NCI-H2107 (cell line): ENCODE data around the gene RSBN1.
"Not testable (repeated sequence)": the region's sequence is repeated elsewhere in the genome, so short reads cannot be mapped to it uniquely, and the experiment has no call there.

Experiments used
- DNase-seq: peaks from one replicate; lab custom pipeline; 2025; lab: John Stamatoyannopoulos, UW

The RSBN1 gene

DNA sequence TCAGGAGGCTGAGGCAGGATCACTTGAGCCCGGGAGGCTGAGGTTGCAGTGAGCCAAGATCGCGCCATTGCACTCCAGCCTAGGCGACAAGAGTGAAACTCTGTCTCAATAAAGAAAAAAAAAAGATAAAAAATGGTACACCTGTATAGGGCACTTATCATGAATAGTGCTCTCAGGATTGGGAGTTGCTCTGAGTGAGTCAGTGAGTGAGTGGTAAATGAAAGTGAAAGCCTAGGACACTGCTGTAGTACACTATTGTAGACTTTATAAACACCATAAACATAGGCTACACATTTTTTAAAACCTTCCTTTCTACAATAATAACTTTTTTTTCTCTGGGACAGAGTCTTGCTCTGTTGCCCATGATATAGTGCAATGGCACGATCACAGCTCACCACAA, 69.8 kb downstream of the RSBN1 start:
- DNase-seq = no peak

DNA sequence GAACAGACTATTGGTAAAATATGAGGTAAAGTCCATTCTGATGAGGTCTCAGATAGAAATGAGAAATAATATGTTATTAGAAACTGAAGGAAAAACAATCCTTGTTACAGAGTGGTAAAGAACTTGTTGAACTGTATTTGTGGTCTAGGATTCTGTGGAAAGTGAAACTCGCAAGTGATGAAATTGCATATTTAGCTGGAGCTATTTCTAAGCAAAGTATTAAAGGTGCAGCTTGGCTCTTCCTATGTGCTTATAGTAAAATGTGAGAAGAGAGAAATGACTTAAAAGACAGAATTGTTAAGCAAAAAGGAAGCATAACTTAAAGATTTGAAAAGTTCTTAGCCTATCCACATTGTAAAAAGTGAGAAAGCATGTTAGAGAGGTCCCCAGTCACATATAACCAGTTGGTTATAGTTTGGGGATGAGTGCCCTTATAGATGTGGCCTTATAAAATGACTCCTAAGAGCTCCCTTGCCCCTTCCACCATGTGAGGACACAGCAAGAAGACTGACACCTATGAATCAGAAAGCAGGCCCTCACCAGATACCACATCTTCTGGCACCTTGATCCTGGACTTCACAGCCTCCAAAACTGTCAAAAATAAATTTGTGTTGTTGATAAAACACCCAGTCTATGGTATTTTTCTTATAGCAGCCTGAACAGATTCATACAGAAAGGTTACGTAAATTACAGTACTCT, 77.8 kb downstream of the RSBN1 start:
- DNase-seq = no peak

DNA sequence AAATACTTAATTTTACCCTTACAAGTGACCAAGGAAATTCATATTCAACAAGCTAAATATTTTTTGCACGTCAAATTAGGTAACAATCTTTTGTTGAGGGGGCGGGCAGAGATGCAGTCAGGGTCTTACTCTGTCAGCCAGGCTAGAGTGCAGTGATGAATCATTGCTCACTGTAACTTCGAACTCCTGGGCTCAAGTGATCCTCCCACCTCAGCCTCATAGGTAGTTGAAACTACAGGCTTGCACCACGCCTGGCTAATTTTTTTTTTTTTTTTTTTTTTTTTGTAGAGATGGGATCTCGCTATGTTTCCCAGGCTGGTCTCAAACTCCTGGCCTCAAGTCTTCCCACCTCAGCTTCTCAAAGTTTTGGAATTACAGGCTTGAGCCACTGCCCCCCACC, 79.5 kb downstream of the RSBN1 start:
- no peak for DNase-seq

DNA sequence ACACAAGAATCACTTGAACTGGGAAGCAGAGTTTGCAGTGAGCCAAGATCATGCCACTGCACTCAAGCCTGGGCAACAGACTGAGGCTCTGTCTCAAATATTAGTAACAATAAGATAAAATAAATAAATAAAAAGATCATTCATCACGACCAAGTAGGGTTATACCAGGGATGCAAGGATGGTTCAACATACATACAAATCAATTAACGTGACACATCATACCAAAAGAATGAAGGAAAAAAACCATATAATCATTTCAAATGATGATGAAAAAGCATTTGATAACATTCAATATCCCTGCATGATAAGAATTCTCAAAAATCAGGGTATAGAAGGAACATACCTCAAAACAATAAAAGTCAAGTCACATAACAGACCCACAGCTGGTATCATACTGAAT, 91.3 kb downstream of the RSBN1 start:
- DNase-seq = no peak

DNA sequence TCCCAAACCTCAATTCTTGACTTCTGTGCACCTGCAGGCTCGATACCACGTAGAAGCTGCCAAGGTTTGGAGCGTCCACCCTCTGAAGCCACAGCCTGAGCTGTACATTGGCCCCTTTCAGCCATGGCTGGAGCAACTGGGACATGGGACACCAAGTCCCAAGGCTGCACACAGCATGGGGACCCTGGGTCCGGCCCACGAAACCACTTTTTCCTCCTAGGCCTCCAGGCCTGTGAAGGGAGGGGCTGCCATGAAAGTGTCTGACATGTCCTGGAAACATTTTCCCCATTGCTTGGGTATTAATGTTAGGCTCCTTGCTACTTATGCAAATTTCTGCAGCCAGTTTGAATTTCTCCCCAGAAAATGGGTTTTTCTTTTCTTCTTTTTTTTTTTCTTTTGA, 93.7 kb downstream of the RSBN1 start:
- DNase-seq = not testable (repeated sequence)

DNA sequence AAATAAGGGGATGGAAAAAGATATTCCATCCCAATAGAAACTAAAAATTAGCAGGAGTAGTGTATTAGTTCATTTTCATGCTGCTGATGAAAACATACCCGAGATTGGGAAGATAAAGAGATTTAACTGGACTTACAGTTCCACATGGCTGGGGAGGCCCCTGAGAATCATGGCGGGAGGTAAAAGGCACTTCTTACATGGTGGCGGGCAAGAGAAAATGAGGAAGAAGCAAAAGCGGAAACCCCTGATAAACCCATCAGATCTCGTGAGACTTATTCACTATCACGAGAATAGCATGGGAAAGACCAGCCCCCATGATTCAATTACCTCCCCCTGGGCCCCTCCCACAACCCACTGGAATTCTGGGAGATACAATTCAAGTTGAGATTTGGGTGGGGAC, 94.8 kb downstream of the RSBN1 start:
- not testable (repeated sequence) for DNase-seq

DNA sequence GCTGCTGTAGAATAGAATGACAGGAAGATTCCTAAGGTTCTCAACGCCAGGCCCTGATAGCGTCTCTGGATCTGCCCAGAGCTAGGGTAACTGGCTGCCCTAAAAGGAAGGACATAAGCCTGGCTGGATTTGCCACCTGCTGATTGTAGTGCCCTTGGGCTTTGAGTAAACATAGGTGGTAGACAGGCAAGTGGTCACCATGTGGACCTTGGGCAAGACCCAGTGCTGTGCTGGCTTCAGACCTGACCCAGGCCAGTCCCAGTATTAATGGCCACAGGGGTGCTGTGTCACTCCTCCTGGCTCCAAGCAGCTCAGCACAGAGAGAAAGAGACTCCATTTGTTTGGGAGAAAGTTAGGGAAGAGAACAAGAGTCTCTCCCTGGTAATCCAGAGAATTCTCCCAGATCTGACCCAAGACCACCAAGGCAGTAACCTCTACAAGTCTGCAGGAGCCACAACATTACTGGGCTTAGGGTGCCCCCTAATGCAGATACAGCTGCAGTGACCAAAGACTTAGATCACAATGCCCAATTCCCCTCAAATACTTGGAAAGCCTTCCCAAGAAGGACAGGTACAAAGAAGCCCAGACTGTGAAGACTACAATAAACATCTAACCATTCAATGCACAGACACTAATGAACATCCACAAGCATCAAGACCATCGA, 97.5 kb downstream of the RSBN1 start:
- no peak for DNase-seq
